GM18858 (cell line): ENCODE results near the gene NFIX.

ENCODE experiments used
- ATAC-seq: cut with Tn5 transposase; IDR thresholded peaks from one replicate; pipeline ENCODE4 v1.9.1; 2021; ENCODE audit not compliant: unreplicated experiment

The NFIX gene

DNA sequence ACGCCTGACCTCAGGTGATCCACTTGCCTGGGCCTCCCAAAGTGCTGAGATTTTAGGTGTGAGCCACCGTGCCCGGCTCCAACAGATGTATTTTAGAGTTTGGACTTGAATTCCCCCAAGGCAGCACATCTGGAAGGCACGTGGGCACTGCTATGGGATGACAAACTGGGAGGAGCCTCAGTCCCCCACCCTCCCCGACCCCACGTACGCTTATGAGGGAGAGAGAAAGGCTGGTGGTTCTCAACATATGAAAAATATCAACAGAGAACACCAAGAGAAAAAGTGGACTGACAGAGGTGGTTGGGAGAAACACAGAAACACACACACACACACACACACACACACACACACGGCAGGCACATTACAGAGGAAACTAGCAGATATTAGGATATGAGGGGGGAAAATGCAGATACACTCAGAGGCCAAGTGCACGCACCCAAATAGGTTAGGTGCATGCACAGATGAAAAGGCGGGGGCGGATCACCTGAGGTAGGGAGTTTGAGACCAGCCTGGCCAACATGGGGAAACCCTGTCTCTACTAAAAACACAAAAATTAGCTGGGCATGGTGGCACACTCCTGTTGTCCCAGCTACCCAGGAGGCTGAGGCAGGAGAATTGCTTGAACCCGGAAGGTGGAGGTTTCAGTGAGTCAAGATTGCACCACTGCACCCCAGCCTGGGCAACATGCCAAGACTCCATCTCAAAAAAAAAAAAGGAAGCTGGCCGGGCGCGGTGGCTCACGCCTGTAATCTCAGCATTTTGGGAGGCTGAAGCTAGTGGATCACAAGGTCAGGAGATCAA is 151.7 kb downstream of the NFIX start:
- no peak for ATAC-seq
